Central memory CD4-positive, alpha-beta T cell (primary cell): Measurements from ENCODE around the gene CTNNA2.

ENCODE experiments used
- DNase-seq: peaks from one replicate; pipeline ENCODE4 v3.0.0; 2022
- total RNA-seq, 3 experiments: gene quantifications; one replicate each; lab custom pipeline; 2026; lab: John Stamatoyannopoulos, UW

CTNNA2 gene
- total RNA-seq: 0 reads per million in 3 experiments

DNA sequence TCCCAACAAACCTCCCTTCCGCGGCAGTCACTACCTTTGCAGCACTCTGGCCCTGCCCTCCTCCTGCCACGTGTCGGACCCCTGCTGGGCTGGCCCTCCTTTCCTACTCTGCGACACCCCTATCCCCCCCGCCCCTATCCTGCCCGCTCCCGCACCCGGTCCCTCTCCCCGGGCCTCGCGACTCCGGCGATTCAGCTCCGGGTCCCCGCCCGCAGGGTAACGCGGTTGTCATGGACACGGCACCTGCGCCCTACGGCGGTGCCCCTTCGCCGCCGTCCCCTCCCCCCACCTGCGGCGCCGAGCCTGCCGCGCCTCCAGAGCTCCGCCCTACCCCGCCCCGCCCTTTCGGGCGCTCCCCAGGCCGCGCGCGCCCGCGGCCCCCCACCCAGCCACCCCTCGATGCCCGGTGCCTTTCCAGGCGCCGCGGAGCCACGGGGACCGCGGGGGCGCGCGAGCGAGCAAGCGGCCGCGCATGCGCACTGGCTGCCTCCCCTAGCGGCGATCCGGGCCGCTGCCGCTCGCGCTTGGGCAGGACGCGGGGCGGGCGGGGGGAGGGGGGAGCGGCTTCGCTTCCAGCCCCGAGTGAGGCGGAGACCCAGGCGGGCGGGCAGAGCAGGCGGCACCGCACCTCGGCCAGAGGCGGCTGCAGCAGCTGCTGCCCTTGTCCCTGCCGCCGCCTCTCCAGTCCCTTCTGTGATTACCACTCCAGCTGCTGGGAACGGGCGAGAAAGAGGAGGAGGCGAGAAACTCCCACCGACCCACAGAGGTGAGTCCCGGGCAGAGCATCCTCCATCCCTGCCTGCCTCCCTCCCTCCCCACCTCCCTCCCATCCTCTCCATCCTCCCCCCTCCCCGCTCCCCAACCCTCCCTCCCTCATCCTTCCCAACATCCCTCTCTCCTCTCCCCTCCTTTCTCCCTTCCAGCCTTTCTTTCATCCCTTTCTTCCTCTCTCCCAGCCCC, at the start of gene CTNNA2:
CTNNA2 (plus strand) TSS at position 610 of the 960 bp plus-strand sequence.
- no peak for DNase-seq

DNA sequence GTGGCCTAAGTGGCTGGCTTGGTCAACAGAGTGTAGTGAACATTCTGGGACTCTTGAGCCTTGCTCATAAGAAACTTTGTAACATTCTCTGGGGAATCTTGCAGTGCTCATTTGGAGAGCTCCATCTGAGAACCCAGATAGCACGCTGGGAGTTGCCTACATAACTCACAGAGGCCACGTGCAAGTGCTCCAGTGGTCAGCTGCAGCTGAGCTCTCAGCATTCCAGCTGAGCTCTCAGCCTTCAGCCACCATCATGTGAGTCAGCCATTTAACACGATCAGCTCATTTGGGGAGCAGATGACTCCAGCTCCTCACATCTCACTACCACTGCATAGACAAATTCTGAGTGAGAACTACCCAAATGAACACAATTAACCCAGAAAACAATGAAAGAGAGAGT, 25.5 kb upstream of the CTNNA2 start:
- DNase-seq: no peak

DNA sequence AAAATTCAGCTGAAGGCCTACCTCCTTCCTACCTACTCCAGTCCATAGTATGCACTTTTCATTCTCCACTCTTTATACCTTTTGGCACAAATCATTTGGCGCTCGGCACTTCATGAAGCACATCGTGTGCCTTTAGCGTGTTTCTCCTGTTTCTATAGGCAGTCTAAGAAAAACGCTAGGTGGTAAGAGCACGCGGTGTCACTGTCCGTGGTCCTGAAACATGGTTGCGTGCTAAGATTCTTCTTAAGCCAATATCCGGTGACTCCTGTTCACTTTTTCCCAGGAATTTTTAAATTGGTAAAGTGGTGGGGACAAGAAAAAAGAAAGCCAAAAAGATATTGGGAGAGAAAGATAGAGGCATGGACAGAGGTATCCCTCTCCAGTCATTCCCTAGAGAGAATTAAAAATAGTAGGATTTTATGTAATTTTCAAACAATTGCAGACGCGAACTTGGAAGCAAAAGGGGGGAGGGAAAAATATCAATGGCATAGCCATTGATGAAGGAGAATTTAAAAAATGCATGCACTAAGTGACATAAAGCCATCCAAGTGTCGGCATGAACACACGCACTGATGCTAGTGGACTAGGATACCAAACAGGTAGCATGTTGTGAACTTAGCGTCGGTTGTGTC, 1.4 kb upstream of the CTNNA2 start:
- DNase-seq: no peak

DNA sequence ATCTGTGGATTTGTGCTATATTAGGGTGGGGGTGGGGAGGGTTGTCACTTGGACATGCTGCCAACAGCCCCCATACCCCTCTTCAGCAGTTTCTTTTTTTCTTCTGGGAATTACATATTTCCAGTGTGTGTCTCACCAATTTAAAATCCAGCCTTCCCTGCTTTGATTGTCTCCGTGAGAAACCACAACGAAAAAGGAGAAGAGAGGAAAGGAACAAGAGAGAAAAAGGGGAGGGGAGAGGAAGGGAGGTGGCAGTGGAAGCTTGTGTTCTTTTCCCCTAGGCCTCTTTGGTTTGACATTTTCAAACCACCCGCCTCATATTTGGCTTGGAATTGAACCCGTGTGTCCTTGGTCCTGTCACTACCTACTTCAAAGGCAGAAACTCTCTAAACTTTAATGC, 860 bp downstream of the CTNNA2 start:
- no peak for DNase-seq

DNA sequence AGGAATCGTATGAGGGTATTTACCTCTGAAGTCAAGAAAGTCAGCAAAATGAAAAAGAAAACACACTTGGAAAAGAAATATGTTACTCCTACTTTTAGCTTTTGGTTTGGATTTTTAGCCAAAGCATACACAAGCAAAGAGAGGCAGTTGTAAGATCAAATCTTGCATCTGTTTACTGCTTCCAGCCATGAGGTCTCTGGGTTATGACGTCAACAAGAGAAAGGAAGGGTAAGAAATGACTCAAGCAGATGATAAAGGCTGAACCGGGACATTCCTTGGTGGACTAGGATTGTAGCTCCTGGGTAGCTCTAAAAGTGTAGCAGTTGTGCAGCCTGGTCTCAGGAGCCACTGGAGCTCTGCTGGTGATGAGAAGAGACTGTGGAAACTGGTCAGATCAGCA, 16.8 kb downstream of the CTNNA2 start:
- no peak for DNase-seq

DNA sequence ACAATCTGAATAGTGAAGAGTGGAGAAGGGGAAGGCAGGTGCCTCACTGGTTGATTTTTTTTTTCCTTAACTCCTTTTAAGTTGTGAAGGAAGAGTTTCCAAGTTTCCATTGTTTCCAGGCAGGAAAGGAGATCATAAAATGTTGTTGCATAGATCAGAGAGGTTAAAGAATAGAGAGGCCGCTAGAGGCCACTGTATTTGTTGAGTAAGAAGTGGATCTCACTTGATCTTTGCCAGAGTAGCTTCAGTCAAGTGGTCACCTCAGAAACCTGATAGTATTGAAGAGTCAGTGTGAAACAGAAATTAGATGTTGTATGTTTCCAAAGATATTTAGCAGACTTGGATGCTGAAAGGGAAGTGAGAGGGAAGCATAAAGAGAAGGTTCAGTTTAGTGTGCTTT, 17.6 kb downstream of the CTNNA2 start:
- DNase-seq: no peak

DNA sequence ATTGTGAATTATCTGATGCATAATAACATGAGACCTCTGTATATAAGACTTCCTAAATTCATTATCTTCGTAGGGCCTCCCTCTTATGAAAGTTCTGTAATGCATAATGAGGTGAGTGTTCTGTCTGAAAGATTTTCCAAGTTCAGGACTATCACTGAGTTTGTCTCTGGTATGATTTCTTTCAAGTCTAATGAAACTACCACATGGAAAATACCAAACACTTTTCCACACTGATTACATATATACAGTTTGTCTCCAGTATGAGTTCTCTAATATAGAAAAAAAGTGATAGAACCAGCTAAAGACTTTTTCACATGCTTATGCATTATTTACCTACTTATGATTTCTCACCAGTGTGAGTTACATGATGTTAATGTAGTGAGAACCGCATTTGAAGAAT, 34.7 kb downstream of the CTNNA2 start:
- DNase-seq: no peak

DNA sequence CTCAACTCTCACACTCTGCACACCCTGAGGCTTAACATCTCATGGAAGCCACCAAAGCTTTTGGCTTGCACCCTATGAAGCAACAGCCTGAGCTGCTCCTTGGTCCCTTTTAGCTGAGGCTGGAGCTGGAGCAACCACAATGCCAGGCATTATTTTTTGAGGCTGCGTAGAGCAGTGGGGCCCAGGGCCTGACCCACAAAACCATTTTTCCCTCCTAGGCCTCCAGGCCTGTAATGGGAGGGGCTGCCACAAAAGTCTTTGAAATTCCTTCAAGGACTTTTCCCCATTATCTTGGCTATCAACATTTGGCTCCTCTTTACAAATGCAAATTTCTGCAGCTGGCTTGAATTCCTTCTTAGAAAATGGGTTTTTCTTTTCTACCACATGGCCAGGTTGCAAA, 39.8 kb downstream of the CTNNA2 start:
- no peak for DNase-seq

DNA sequence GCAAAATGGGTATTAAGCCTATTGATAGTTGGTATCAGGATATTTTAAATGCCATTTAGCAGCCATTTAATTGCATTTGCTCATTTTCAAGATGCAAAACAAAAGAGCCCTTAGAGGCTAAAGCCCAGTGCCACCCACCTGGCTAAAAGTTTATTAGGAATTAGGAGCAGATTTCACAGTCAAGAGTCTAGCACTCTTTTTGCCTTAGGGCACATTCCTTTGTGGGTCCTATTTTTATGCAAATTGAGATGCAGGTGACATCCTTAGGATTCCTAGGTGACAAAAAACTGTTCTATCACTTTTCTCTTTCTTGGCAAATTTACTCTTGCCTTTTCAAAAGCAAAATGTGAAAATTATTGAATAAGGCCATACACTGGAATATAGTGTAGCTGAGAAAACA, 42.0 kb downstream of the CTNNA2 start:
- DNase-seq: no peak

DNA sequence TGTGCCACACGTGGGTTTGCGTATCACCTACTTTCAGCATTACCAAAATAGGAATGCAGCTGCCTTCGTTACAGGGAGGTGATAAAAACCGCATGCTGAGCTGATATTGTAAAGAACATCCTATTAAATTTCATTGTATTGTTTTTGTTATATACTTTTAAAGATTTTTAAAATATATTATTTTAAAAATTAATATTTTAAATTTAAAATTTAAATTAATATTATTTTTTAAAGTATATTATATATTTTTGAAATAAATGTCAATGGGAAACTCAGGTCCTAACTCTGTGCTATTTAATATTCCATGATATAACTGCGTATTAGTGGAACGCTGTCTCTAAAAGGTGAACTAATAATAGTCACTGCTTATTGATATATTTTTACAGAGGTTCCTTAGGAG, 51.2 kb downstream of the CTNNA2 start:
- no peak for DNase-seq

DNA sequence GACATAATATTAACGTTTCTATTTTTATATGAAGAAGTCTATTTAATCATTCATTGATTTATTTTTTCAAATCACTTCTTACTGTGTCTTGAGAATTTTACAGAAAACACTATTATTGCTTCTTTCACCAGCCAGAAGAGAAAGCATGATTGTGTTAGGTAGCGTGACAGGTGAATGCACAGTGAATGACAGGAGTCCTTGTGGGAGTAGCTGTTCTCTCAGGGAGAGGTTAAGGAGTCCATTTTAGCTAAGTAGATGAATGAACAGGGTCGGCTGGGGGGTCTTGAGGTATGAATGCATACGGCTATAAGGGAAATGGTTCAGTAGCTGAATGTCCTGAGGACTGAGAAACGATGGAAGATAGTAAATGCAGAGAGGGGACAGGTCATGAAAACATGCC, 56.2 kb downstream of the CTNNA2 start:
- DNase-seq: no peak

DNA sequence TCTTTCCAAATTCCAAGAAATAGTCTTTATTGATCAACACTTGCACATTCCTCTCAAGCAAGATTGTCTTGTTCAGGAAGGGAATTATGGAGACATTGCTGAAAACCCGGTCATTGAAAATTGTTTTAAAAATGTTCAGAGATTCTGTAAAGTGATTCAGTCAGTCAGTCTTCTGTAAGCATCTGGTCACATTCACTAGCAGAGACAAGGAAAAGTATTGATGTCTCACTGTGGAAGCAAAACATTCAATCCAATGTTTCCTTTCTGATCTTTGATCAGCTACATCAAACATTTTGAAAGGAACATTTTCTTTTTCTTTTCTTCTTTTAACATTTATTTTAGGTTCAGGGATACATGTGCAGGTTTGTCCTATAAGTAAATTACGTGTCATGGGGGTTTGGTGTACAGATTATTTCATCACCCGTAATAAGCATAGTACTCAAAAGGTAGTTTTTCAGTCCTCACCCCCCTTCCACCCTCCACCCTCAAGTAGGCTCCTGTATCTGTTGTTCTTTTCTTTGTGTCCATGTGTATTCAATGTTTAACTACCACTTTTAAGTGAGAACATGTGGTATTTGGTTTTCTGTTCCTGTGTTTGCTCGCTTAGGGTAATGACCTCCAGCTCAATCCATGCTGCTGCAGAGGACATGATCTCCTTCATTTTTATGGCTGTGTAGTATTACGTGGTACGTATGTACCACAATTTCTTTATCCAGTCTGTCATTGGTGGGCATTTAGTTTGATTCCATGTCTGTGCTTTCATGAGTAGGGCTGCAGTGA, 61.2 kb downstream of the CTNNA2 start:
- no peak for DNase-seq

DNA sequence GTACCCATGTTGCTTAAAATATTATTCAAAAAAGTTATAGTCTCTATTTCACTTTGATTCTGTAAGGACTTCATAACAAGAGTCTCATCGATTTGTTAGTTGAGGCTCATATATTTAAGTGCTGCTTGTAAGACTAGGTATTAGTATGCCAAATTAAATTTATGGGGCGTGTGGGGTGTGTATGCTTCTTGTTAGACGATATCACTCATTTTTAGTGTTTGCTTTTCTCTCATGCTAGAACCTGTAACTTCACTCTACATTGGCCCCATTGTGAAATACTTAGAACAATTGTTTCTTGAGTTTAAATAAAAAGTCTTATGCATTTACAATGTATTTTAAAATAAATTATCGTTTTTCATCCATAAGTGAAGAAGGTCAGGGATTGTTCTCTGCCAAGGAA, 63.6 kb downstream of the CTNNA2 start:
- DNase-seq: no peak

DNA sequence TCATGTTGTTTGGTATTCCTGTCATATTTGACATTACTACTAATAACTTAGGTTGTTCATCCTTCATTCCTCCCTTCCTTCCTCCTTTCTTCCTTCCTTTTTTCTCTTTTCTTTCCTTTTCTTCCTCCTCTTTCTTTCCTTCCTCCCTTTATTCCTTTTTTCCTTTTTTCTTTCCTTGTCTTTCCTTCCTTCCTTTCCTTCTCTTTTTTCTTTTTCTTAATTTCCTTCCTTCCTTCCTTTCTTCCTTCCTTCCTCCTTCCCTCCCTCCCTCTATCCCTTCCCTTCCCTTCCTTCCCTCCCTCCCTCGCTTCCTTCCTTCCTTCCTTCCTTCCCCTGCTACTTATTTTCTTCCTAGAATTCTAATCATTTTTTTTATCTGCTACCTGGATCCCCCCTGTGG, 66.1 kb downstream of the CTNNA2 start:
- no peak for DNase-seq

DNA sequence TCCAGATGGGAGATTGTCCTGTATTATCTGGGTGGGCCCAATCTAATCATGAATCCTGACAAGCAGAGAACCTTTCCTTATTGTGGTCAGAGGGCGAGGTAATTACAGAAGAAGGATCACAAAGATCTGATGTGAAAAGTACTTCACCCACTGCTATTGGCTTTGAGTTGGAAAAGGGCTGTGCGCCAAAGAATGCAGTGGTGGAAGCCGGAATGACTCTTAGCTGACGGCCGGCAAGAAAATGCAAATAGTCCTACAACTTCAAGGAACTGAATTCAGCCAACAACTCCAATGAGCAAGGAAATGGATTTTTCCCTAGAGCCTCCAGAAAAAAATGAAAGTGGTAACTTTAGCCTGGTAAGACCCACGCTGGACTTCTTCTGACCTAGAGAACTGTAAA, 67.3 kb downstream of the CTNNA2 start:
- DNase-seq: no peak

DNA sequence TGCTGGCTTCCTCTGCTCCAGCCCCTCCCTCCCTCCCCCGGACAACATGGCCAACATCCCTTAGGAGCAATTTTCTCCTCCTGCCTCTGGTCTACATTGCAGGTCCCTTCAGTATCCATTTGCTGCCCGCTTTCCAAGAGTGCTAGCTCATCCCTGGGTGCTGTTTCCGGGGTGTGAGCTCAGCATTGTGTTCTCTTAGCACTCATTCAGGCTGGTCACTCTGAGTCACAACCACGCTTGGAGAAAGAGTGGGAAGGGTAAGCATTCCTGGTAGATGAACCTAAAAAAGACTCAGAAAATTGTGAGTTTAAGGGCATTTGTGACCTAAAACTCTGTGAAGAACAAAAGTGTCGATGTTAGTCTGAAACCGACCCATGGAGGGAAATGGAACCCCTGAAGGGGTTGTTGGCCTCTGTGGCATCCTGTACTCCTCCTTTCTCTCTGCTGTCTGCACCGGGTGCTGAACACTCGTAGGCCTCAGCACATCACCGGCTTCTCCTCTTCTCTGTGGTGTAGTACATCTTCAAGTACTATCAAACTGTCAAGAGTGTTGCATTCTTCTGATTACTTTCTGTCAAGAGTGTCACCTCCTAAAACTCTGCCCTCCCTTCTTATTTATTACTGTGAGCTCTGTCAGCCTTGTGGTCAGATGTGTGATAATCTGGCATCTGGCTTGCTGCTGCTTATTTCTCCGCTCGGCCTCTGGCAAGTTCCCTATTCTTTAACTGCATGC, 73.0 kb downstream of the CTNNA2 start:
- no peak for DNase-seq

DNA sequence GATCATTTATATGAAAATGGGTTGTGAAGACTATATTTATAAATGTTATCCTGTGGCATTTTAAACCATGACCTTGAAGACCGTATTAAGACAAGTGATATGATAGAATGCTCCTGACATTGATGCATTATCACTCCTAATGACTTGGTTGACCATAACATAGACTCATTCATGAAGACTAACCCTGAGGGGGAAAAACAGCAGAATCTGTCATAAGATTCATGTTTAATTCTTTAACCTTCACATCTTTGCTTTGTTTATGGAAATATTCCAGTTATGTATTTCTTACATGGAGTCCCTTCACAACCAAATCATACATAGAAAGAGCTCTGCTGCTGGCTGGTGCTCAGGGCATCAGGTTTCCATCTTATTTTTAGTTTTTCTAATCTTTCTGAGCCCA, 78.4 kb downstream of the CTNNA2 start:
- DNase-seq: no peak

DNA sequence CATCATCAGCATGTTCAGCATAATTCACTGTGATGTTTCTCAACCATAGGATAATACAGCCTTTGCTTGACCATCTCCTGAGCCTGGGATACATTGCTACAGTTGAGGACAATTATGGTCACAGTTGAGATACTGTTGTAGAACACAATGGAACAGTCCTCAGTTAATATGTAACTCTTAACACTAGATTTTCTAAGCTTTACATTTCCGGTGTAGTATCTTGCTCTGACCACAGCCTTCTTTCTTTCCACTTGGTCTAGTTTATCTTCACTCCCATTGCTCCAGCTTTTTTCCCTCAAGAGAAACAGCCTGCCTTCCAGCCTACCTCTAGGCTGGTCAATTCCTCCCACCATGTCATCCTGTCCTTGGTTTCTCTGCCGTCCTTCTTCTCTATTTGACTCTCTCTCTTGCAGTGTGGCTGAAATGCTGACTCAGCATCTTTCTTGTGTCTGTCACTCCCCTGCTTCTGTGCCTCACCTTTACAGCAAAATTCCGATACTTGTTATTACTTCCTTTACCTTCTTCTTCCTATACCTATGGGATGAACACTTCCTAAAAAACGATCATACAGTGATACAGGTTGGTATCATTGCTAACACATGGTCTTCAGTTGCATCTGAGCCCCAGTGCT, 80.5 kb downstream of the CTNNA2 start:
- DNase-seq: no peak

DNA sequence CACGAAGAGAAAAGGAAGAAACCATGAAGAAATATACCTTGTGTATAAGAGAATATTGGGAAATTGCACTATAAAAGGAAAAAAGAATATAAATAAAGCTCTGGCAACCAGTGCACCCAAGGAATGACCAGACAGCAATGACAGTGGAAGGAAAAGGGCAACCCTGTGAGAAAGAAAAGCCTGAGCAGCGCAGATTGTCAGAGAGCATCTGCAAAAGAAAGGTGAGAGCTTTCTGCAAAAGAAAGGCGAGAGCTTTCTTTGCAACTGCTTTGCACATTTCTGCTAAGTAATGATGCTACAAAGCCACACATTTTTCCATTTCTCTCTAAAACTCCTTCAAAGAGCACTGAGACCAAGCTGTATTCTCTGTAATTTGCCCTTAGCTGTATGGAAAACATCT, 83.6 kb downstream of the CTNNA2 start:
- no peak for DNase-seq

DNA sequence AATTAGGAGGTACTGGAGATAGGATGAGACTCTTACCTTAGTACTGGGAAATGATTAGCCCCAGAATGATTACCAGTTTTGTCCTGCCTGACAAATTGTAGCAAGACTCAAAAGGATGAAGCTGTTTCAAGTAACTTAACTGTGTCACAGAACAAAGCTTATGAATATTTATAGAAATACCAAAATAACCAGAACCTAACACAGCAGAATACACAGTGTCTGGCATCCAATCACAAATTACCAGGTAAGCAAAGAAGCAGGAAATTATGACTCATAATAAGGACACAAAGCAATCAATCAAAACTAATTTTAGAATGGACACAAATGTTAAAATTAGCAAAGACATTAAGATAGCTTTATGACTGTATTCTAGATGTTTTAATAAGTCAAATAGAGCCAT, 91.9 kb downstream of the CTNNA2 start:
- DNase-seq: no peak

DNA sequence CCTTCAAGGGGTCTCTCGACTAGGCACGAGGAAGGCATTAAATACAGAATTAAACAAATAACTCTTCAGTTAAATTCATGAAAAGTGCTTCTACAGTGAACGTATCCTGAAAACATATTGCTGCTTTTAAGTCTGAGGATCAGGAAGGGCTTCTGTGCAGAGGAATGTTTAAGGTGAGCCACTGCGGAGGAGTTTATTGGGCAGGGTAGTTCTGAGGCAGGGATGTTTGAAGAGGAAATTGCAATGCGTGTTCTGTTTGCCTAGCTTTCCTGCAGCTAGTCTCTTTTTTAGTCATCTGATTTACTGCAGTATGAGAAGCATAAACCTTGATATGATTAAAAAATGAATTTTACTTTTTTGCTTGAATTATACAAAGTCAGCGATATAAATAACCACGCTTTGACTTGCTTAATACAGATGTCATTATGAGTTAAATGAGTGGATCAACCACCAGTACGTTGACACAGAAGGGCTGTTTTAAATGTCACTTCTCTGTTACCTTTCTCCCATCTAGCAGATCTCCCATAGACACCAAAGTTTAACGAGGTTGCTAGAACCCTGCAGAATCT, 98.7 kb downstream of the CTNNA2 start:
- no peak for DNase-seq

DNA sequence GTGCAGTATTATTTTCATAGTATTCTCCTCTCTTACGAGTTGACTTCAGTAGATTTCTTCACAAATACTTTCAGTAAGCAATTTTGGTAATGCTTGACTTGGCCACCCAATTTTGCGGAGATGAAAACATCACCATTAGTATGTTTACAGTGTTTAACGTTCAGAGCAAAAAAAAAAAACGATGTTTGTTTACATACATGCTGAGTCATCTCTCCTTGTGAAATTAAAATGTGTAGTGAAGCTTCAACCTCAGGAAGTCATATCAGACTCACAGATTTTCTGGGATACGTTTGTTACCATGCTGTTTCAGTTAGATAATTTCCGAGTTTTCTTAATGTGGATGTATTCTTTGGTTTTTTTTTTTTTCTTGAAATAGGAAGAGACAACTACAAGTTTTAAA, 100.1 kb downstream of the CTNNA2 start:
- no peak for DNase-seq
